ENCODE measurements around the gene ANKRD53. TPM values are rescaled to one million over a fixed set of nuclear protein-coding genes. Genes with fewer than 3 reads are reported as not detected.

The ANKRD53 gene
- total and polyA plus RNA-seq, 10 donors = 0.22 to 1.7 (median 0.80) TPM; not detected in 2

DNA sequence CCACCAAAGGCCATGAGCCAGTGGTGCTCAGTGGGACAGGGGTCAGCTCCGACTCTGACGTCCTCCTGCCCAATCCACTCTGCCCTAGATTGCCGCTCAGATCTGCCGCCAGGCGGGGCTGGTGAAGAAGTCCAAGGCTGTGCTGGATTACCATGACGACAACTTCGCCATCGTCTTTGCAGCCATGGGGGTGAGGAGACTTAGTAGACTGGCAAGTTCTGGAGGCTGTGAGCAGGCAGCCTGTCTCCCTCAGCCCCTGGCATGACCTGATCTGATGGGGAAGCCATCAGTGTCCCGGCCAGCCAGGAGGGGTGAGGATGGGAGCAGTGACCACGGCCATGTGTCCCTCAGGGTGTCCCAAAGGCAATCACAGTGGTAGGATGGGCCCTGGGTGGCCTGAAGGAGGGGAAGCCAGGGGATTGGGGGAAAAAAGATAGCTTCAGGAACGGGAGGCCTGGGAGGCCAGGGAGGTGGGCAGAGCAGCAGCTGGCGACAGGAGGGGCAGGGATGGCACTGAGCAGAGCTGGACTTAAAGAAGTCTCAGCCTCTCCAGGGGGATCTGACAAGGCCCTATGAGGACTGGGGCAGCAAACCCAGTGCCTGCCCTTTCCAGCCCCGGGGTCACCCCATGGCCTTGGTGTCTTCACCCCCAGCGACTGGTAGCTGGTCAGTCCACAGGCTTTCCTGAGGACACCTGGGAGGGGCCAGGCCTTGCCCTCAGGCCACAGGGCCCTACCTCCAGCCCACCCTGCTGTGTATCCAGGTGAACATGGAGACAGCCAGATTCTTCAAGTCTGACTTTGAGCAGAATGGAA lies 17.4 kb upstream of the ANKRD53 start:
- WGBS, 5 donors = 74 to 83% (median 79%) methylated on average over 13 to 14 of the region's 14 CpGs
- H3K27me3 ChIP-seq (replicated peaks in 1 of 7) = peaks cover 0 to 97% (median 22%) of the 10 kb centered on the region in 7 donors
- intact Hi-C loops (cut with DNase I; ENCODE audit: low total_unique reads) = no loop called here

DNA sequence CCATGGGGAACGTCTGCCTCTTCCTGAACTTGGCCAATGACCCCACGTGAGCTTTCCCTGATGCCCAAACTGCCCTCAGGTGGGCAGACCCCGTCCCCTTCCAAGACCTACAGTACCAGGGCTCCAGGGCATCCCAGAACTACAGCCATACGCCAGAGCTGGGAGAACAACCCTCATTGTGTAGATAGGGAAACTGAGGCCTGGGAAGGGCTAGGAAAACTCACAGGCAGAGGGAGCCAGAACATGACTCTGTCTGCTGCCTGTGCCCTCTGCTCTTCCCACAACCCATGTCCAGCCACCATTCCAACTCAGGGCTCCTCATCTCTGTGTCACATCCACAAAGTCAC lies 16.8 kb upstream of the ANKRD53 start:
- no peak overlapping the region for H3K4me3 ChIP-seq
- H3K27me3 ChIP-seq (replicated peaks in 1 of 7) = peaks cover 0 to 94% (median 22%) of the 10 kb centered on the region in 7 donors
- H3K9me3 ChIP-seq = no peaks in the 10 kb centered on the region
- no peaks in the 10 kb centered on the region for H3K36me3 ChIP-seq
- WGBS, 5 donors = 69 to 87% (median 83%) methylated on average over 2 to 4 of the region's 4 CpGs
- peak; percentile 33 for DNase-seq
- H3K27ac ChIP-seq = no peak overlapping the region
- H3K4me1 ChIP-seq = peaks cover 0 to 13% (median 10%) of the 10 kb centered on the region in 6 donors
- intact Hi-C loops (cut with DNase I; ENCODE audit: low total_unique reads) = no loop called here
- no peak for TF ChIP-seq POLR2A (IDR thresholded peaks at IDR 0.05)
- no peak for TF ChIP-seq CTCF (IDR thresholded peaks at IDR 0.05 in 8 of 11, conservative IDR thresholded peaks at IDR 0.05 in 3 of 11)
- no peak for TF ChIP-seq POLR2AphosphoS5 (IDR thresholded peaks at IDR 0.05)

More for the DNA sequence above, 17.4 kb upstream of the ANKRD53 start:
- Histone ChIP-seq H3K4me3 (no peak overlapping the region), H3K9me3 (no peaks in the 10 kb centered on the region), H3K4me1 (peaks cover 0 to 13% (median 10%) of the 10 kb centered on the region in 6 donors), H3K36me3 (no peaks in the 10 kb centered on the region), H3K27ac (no peak overlapping the region)
- TF ChIP-seq CTCF (IDR thresholded peaks at IDR 0.05 in 8 of 11, conservative IDR thresholded peaks at IDR 0.05 in 3 of 11) (no peak), POLR2A (IDR thresholded peaks at IDR 0.05) (no peak), POLR2AphosphoS5 (IDR thresholded peaks at IDR 0.05) (no peak)
- peak; percentile 73 for DNase-seq

DNA sequence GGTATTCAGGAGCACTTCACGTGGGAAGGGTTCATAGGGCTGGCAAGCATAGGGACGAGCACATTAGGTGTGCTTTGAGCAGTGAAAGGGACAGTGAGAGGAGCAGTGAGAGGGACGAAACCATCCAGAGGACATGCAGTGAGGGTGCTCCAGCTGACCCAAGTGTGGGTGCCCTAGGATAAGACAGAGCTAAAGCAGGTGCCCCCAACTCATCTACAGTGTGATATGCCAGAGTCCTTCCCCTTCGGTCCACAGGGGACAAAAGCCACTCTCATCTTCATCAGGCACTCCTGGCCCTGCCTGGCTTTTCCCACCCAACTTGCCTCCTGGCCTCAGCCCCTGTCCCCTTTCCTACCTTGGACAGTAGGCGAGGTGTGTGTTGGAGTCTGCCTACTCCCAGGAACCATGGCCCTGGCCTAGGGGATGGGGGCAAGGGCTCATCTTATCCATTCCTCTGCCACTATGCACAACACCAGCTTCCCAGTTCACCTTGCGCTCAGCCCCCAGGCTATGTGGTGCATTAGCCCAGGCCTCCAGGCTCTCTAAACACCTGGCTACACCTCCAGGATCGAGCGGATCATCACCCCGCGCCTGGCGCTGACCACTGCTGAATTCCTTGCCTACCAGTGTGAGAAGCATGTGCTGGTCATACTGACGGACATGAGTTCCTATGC lies 16.1 kb upstream of the ANKRD53 start:
- DNase-seq = no peak
- Histone ChIP-seq H3K27ac (no peak overlapping the region), H3K27me3 (replicated peaks in 1 of 7) (peaks cover 0 to 86% (median 22%) of the 10 kb centered on the region in 7 donors), H3K4me3 (no peak overlapping the region), H3K4me1 (peaks cover 0 to 13% (median 10%) of the 10 kb centered on the region in 6 donors), H3K36me3 (no peaks in the 10 kb centered on the region), H3K9me3 (no peaks in the 10 kb centered on the region)
- TF ChIP-seq CTCF (IDR thresholded peaks at IDR 0.05 in 8 of 11, conservative IDR thresholded peaks at IDR 0.05 in 3 of 11) (no peak), POLR2A (IDR thresholded peaks at IDR 0.05) (no peak), POLR2AphosphoS5 (IDR thresholded peaks at IDR 0.05) (no peak)
- WGBS, 5 donors = 75 to 83% (median 81%) methylated on average over 12 of the region's 12 CpGs
- intact Hi-C loops (cut with DNase I; ENCODE audit: low total_unique reads) = no loop called here
